COLO668 (cell line): Measurements from ENCODE around the gene TNS1.

ENCODE experiments used
- DNase-seq: peaks from one replicate; lab custom pipeline; 2025; ENCODE audit not compliant: unreplicated experiment; lab: John Stamatoyannopoulos, UW

TNS1 gene

GRCh38 chr2:217880287-217880889 lies 122.4 kb downstream of the TNS1 start:
- DNase-seq, result no peak

GRCh38 chr2:217878915-217879590 lies 123.7 kb downstream of the TNS1 start:
- no peak for DNase-seq

GRCh38 chr2:217877866-217878265 lies 124.9 kb downstream of the TNS1 start:
- no peak for DNase-seq

- DNase-seq, result no peak
Observed at GRCh38 chr2:217876253-217876570, 126.6 kb downstream of the TNS1 start.

GRCh38 chr2:217875556-217876252 lies 127.1 kb downstream of the TNS1 start:
- DNase-seq, result no peak

GRCh38 chr2:217875138-217875537 lies 127.7 kb downstream of the TNS1 start:
- DNase-seq, result no peak

GRCh38 chr2:217873371-217873770 lies 129.4 kb downstream of the TNS1 start:
- DNase-seq, result no peak

- DNase-seq, result no peak
Observed at GRCh38 chr2:217872319-217872718, 130.5 kb downstream of the TNS1 start.

GRCh38 chr2:217870528-217871011 lies 132.2 kb downstream of the TNS1 start:
- DNase-seq, result no peak

- DNase-seq, result no peak
Observed at GRCh38 chr2:217868911-217869334, 133.9 kb downstream of the TNS1 start.

GRCh38 chr2:217868265-217868892 lies 134.4 kb downstream of the TNS1 start:
- DNase-seq, result no peak

- no peak for DNase-seq
Observed at GRCh38 chr2:217866457-217866856, 136.3 kb downstream of the TNS1 start.

GRCh38 chr2:217864963-217865772 lies 137.6 kb downstream of the TNS1 start:
- no peak for DNase-seq

- no peak for DNase-seq
Observed at GRCh38 chr2:217863883-217864282, 138.9 kb downstream of the TNS1 start.

- no peak for DNase-seq
Observed at GRCh38 chr2:217861334-217861877, 141.4 kb downstream of the TNS1 start.

GRCh38 chr2:217859926-217860325 lies 142.9 kb downstream of the TNS1 start:
- no peak for DNase-seq

GRCh38 chr2:217858519-217859491 lies 144.0 kb downstream of the TNS1 start:
- no peak for DNase-seq

- no peak for DNase-seq
Observed at GRCh38 chr2:217857624-217858506, 144.9 kb downstream of the TNS1 start.

GRCh38 chr2:217856871-217857270 lies 145.9 kb downstream of the TNS1 start:
- DNase-seq, result no peak
